Measurements from ENCODE around the gene NRAS. TPM values are rescaled to one million over a fixed set of nuclear protein-coding genes. Genes with fewer than 3 reads are reported as not detected.

Gene NRAS
- total RNA-seq, 1 experiment from 2014 or later = 72.9 TPM

DNA sequence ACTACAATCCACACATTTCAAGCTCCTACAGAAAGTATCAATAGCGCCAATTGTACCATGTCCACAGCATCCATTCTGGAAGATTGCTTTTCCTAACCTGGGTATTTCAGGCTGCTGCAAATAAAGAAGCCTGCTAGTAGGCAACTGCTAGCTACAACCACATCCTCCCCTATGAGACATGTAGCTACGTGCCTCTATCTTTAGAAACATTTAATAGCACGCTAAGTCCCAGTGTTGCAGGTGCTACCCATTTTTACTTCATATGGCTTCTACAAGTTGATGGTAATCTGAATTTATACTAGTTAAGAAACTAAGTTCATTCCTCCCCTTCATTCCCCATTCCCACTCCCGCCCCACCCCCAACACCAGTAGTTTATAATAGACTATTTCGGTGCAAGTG, 13.8 kb downstream of the NRAS start:
- no peaks in the 10 kb centered on the region for H3K9me3 ChIP-seq (ENCODE audit: control insufficient read depth, low read depth, low read length)
- H3K18ac ChIP-seq (ENCODE audit: insufficient read length, low read depth, low read length) = no peak overlapping the region
- DNase-seq = no peak
- no peaks in the 10 kb centered on the region for H3K23me2 ChIP-seq (ENCODE audit: insufficient read length, low read depth, low read length, poor library complexity, severe bottlenecking)
- no peak overlapping the region for H3K27ac ChIP-seq (ENCODE audit: insufficient read length, low read depth, low read length)
- H3K56ac ChIP-seq (ENCODE audit: insufficient read length, low read depth, low read length) = no peak overlapping the region
- no peak overlapping the region for H2BK12ac ChIP-seq (ENCODE audit: insufficient read length, low read depth, low read length)
- H3K4me2 ChIP-seq (ENCODE audit: insufficient read depth, insufficient read length, low read length) = no peak overlapping the region
- WGBS (ENCODE audit: extremely low coverage, insufficient read length, low lambda C conversion rate) = no CpG with 5 or more reads among the region's 5 CpGs
- TF ChIP-seq CTCF (conservative IDR thresholded peaks at IDR 0.05) = no peak
- H3K9me3 Mint-ChIP-seq = no peaks in the 10 kb centered on the region
- H3K79me2 ChIP-seq (ENCODE audit: insufficient read depth, low read length) = no peaks in the 10 kb centered on the region
- peaks cover 6 to 20% (median 15%) of the 10 kb centered on the region in 3 experiments; a peak in 6 of 7 replicates for H3K36me3 Mint-ChIP-seq (ENCODE audit: insufficient read depth in 1 of 3, low read depth in 3 of 3)
- H3K23ac ChIP-seq (ENCODE audit: insufficient read length, low read depth, low read length) = no peak overlapping the region
- no peak overlapping the region for H3T11ph ChIP-seq (ENCODE audit: low read length)
- H3K79me1 ChIP-seq (ENCODE audit: insufficient read depth, low read depth, low read length, poor library complexity, severe bottlenecking) = no peaks in the 10 kb centered on the region
- no peak overlapping the region for H4K5ac ChIP-seq (ENCODE audit: insufficient read length, low read depth, low read length)
- H3K27me3 ChIP-seq (ENCODE audit: insufficient read depth, low read length) = no peaks in the 10 kb centered on the region
- peaks cover 5% of the 10 kb centered on the region; the same call in 1 of the 2 replicates for H3K27me3 Mint-ChIP-seq (ENCODE audit: low read depth)
- no peak overlapping the region for H2BK120ac ChIP-seq (ENCODE audit: low read depth, low read length, poor library complexity, severe bottlenecking)
- no peaks in the 10 kb centered on the region for H3K4me1 ChIP-seq (ENCODE audit: insufficient read depth, low read length)
- H3K4me1 Mint-ChIP-seq = no peaks in the 10 kb centered on the region
- no peak overlapping the region for H2BK5ac ChIP-seq (ENCODE audit: insufficient read length, low read length)
- H3K14ac ChIP-seq (ENCODE audit: insufficient read depth, low read length) = no peak overlapping the region
- no peaks in the 10 kb centered on the region for H4K20me1 ChIP-seq (ENCODE audit: control insufficient read depth, insufficient read depth, insufficient read length)
- no peak overlapping the region for H4K91ac ChIP-seq (ENCODE audit: insufficient read length, low read depth, low read length)
- H3K9ac ChIP-seq (ENCODE audit: extremely low read depth, insufficient read length, low read length) = no peak overlapping the region
- no peak overlapping the region for H2BK15ac ChIP-seq (ENCODE audit: low read depth, low read length)
- no peak overlapping the region for H2AK5ac ChIP-seq (ENCODE audit: insufficient read length, low read length)
- H3K4ac ChIP-seq (ENCODE audit: low read depth, low read length) = no peak overlapping the region
- H3K4me3 Mint-ChIP-seq = no peak overlapping the region
- no peak overlapping the region for H2AFZ ChIP-seq (ENCODE audit: low read length)
- H3K27ac Mint-ChIP-seq = no peak overlapping the region
- H4K8ac ChIP-seq (replicated peaks; ENCODE audit: insufficient read length, low read depth, low read length) = no peak overlapping the region
- no peak overlapping the region for H2BK20ac ChIP-seq (ENCODE audit: low read depth, low read length, poor library complexity, severe bottlenecking)

Measured in H9 (cell line).